GM21717 (cell line): ENCODE data around the gene PCDHB2.
"Not testable (repeated sequence)": the region's sequence is repeated elsewhere in the genome, so short reads cannot be mapped to it uniquely, and the experiment has no call there.

Source experiments
- ATAC-seq: cut with Tn5 transposase; IDR thresholded peaks from one replicate; pipeline ENCODE4 v1.9.1; 2021; ENCODE audit warnings: mild to moderate bottlenecking, moderate library complexity; ENCODE audit not compliant: unreplicated experiment

Gene PCDHB2

DNA sequence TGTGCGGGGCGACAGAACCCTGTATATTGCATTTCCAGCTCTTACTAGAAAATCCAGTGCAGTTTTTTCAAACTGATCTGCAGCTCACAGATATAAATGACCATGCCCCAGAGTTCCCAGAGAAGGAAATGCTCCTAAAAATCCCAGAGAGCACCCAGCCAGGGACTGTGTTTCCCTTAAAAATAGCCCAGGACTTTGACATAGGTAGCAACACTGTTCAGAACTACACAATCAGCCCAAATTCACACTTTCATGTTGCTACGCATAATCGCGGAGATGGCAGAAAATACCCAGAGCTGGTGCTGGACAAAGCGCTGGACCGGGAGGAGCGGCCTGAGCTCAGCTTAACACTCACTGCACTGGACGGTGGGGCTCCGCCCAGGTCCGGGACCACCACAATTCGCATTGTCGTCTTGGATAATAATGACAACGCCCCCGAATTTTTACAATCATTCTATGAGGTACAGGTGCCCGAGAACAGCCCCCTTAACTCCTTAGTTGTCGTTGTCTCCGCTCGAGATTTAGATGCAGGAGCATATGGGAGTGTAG lies 41.4 kb downstream of the PCDHB2 start:
- ATAC-seq, result no peak

DNA sequence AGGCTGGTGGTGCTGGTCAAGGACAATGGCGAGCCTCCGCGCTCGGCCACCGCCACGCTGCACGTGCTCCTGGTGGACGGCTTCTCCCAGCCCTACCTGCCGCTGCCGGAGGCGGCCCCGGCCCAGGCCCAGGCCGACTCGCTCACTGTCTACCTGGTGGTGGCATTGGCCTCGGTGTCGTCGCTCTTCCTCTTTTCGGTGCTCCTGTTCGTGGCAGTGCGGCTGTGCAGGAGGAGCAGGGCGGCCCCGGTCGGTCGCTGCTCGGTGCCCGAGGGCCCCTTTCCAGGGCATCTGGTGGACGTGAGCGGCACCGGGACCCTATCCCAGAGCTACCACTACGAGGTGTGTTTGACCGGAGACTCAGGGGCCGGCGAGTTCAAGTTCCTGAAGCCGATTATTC lies 42.9 kb downstream of the PCDHB2 start:
- not testable (repeated sequence) for ATAC-seq
